Heart right ventricle (tissue), 16 donors: ENCODE data around the gene RFX1. TPM values are rescaled to one million over a fixed set of nuclear protein-coding genes. Genes with fewer than 3 reads are reported as not detected.

Source experiments
- ATAC-seq, 8 donors: fragments of 200-7000 bp; cut with Tn5 transposase; one replicate each; pipeline ENCODE4 v1.9.1; 2020; ENCODE audit warnings: mild to moderate bottlenecking in 8 of 8, moderate library complexity in 8 of 8, moderate number of reproducible peaks in 1 of 8
- DNase-seq, 2 donors: peaks; one replicate each; pipeline ENCODE4 v3.0.0-alpha.2; 2020
- H3K27ac ChIP-seq, 10 donors: fragments of 200-600 bp; sonication (generic) in 2 of 10; one replicate each; pipeline versions ENCODE4 v1.5.0 to v1.8.0; 2020 to 2022; ENCODE audit warnings: mild to moderate bottlenecking in 3 of 10
- H3K27me3 ChIP-seq, 7 donors: fragments of 200-600 bp; one replicate each; pipeline ENCODE4 v1.8.0; 2021 to 2022; ENCODE audit warnings: mild to moderate bottlenecking in 2 of 7
- H3K36me3 ChIP-seq, 9 donors: fragments of 200-600 bp; sonication (generic) in 1 of 9; one replicate each; pipeline versions ENCODE4 v1.5.0 to v1.8.0; 2020 to 2022; ENCODE audit warnings: mild to moderate bottlenecking in 2 of 9
- H3K4me1 ChIP-seq, 9 donors: fragments of 200-600 bp; sonication (generic) in 1 of 9; one replicate each; pipeline versions ENCODE4 v1.5.0 to v1.8.0; 2020 to 2022; ENCODE audit warnings: mild to moderate bottlenecking in 4 of 9
- H3K4me3 ChIP-seq, 10 donors: fragments of 200-600 bp; sonication (generic) in 2 of 10; one replicate each; pipeline versions ENCODE4 v1.5.0 to v1.8.0; 2020 to 2022; ENCODE audit warnings: mild to moderate bottlenecking in 7 of 10, moderate library complexity in 2 of 10
- H3K9me3 ChIP-seq, 11 donors: fragments of 200-600 bp in 10 of 11; sonication (generic) in 2 of 11; one replicate each; pipeline versions ENCODE4 v1.5.0 to v1.8.0; 2013 to 2022; ENCODE audit warnings: mild to moderate bottlenecking in 2 of 11, control low read depth in 1 of 11, moderate library complexity in 1 of 11
- WGBS, 2 donors: extraction: QIAGEN DNeasy Blood & Tissue Kit; methylation state at CpG; one replicate each; pipeline ENCODE4 v1.1.7; 2013; ENCODE audit warnings: inconsistent platforms in 1 of 2; 5-methylcytosine and 5-hydroxymethylcytosine counted together
- intact Hi-C, 10 donors: fragments of 100-400 bp; cut with DNase I; formaldehyde crosslinking; loops; one replicate each; pipeline versions ENCODE4 v1.11.1 to v1.14.2; 2022
- polyA plus RNA-seq, 2 donors: library from polyadenylated mRNA; stranded (reverse); fragments of 200-250 nt; gene quantifications; one replicate each; pipeline ENCODE4 v1.2.3, GENCODE V29; 2013
- total RNA-seq, 10 donors: library from RNA; stranded (reverse); fragmentation: NEBNext Ultra II Directional in 3 of 10; extraction: Animal tissue kit (Norgen Biotek cat#: 25700) in 3 of 10; gene quantifications; one replicate each; pipeline versions ENCODE4 v1.2.1 to v1.2.4, GENCODE V29; 2021 to 2023
- TF ChIP-seq, protein P1 (sequence below), 9 donors: fragments of 200-600 bp; sonication (generic) in 2 of 9; IDR thresholded peaks; one replicate each; pipeline versions ENCODE4 v1.5.0 to v1.8.0; 2021 to 2022; ENCODE audit warnings: antibody characterized with exemption in 9 of 9, mild to moderate bottlenecking in 5 of 9, moderate library complexity in 1 of 9
- donor health status: Arrhythmogenic right ventricular cardiomyopathy.
- donor health status: ischemic (EF 13 %, LVEDD 7.1; RV severe dilation, severe dysfunction).
- donor health status: healthy with polysubstance abuse.
- donor health status: DM: no; HTN: yes; CAD: no.
- donor health status: DM: no; HTN: no; CAD: no.
- donor health status: ischemic (EF 25% LVEDD 6.9; RV normal size, moderate dysfunction).
- donor health status: ischemic (EF 25% LVEDD 5.7; RV mildly dilated, moderate dysfunction).
- donor health status: healthy.
- donor health status: DM: yes; HTN: yes; CAD: no.
- donor health status: Ischemic cardiomyopathy.
- donor health status: ischemic (EF 35%, LVEDD 5.7; RV mildly dilated, moderate dysfunction).
- donor health status: nonischemic (EF 11% LVEDD 7.7; RV severe dilation, severe dysfunction).
- donor health status: DM: yes; HTN: yes; CAD: no.
- donor health status: PGD.
- donor health status: ischemic (EF 29% LVEDD 5.4; RV normal size, mild dysfunction).
- donor health status: nonischemic (EF 23%, LVEDD 6.1; RV moderate dilation, normal function).

RFX1 gene
- total and polyA plus RNA-seq, 12 donors: 2.7 to 15.8 (median 11.8) TPM

DNA sequence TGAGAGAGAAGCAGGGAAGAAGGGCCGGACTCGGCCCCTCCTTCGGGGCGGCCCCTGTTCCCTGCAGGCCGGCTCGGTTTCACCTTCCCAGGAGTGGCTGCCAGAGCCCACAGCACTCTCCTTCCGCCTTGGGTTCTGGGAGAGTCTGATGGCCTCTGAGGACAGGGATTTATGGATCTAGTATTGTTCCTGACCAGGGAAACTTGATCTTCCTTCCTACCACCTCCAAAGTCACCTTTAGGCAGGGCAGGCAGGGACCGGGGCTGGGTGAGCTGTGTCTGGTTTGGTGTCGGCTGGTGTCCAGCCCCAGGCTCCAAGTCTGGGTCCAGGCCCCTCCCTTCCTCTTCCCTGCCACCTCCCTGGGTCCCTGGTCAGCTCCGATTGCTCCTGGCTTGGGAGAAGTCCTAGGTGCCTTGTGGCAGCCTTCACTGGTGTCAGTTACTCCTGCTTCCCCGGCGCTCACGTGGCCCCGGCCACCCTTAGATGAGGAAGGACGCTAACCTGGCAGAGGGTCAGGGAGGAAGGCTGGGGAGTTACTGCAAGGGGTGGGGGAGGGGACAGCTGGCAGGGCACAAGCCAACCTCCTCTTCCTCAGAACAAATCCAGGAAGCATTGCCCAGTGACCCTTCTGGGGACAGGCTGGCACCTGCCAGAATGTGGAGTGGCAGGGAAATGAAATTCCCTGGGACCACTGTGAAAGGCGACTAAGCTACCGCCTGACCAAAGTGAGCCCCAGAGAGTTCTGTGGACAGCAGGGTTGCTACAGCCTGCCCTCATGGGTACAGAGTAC, 18.8 kb downstream of the RFX1 start:
- TF ChIP-seq, protein P1, sequence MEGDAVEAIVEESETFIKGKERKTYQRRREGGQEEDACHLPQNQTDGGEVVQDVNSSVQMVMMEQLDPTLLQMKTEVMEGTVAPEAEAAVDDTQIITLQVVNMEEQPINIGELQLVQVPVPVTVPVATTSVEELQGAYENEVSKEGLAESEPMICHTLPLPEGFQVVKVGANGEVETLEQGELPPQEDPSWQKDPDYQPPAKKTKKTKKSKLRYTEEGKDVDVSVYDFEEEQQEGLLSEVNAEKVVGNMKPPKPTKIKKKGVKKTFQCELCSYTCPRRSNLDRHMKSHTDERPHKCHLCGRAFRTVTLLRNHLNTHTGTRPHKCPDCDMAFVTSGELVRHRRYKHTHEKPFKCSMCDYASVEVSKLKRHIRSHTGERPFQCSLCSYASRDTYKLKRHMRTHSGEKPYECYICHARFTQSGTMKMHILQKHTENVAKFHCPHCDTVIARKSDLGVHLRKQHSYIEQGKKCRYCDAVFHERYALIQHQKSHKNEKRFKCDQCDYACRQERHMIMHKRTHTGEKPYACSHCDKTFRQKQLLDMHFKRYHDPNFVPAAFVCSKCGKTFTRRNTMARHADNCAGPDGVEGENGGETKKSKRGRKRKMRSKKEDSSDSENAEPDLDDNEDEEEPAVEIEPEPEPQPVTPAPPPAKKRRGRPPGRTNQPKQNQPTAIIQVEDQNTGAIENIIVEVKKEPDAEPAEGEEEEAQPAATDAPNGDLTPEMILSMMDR (IDR thresholded peaks at IDR 0.05): no peak
- WGBS, 2 donors: 34 to 44% methylated on average over 17 of the region's 17 CpGs
- Histone ChIP-seq H3K4me1 (peaks cover 6 to 34% (median 27%) of the 10 kb centered on the region in 9 donors), H3K9me3 (no peaks in the 10 kb centered on the region), H3K36me3 (peaks cover 0 to 39% (median 5%) of the 10 kb centered on the region in 9 donors), H3K27me3 (no peaks in the 10 kb centered on the region), H3K27ac (peak overlapping the region; percentile 47 to 98 (median 92)), H3K4me3 (peak overlapping the region in 6 of 10 donors; percentile 0 to 40 (median 22))
- intact Hi-C loops: no loop called here
- ATAC-seq (peak; percentile 54 to 73 (median 69)), DNase-seq (peak; percentile 51 to 68)

DNA sequence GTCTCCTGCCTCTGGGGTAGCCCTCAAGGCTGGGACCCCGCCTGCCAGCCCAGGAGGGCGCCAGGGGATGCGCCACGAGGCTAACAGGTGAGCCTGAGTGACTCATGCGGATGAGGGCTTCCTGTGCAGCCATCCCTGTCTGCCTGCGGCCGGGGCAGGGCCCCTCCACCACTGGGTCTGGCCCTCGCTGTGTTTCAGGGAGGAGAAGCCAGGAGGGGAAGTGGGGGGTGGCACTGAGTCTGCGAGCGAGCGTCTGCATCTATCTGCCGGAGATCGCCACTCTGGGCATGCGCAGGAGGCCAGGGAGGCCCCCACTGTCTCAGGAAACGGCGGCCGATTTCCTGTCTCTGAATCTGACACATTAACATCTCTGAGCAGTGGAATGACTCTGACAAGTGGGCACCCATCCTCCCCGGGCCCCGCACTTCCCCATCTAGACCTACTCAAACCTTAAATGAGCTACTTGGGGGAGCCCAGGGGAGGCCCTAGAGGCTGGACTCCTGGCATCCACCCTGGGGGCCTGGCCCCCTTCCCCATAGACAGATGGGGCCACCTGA, 19.7 kb downstream of the RFX1 start:
- peaks cover 0 to 39% (median 0%) of the 10 kb centered on the region in 9 donors for H3K36me3 ChIP-seq
- H3K27me3 ChIP-seq: no peaks in the 10 kb centered on the region
- peak; percentile 64 to 88 (median 79) for ATAC-seq
- H3K4me1 ChIP-seq: peaks cover 6 to 42% (median 29%) of the 10 kb centered on the region in 9 donors
- intact Hi-C loops: no loop called here
- 36 to 53% methylated on average over 19 of the region's 19 CpGs for WGBS, 2 donors
- TF ChIP-seq, protein P1 (IDR thresholded peaks at IDR 0.05): peak in 1 of 9 donors; percentile 5
- DNase-seq: peak; percentile 89 to 90
- H3K4me3 ChIP-seq: peak overlapping the region in 7 of 10 donors; percentile 9 to 40 (median 28)
- no peaks in the 10 kb centered on the region for H3K9me3 ChIP-seq
- H3K27ac ChIP-seq: peak overlapping the region; percentile 47 to 98 (median 92)

DNA sequence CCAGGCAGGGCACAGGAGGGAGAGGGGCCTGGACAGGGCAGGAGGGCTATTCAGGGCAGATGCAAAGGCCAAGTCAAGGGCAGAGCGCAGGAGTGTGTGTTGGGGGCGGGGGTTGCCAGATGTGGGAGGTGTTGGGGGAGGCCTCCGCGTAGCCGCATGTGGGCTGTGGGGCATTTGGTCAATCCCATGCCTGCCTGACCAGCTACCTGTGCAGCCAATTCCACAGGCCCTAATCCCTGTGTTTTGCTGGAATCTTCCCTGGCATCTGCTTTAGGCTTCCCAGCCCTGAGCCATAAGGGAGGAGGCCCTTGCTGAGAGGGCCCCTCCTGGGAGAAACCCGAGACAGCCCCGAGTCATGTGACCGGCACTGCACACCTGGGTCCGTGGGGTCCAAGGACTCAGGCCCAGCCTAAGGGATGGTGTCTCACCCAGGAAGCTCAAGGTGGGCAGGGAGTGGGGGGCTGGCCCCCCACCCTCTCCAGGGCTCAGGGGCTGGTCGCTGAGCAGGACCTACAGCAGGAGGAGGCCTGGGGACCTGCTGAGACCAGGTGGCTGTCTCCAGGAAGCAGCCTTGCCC, 20.3 kb downstream of the RFX1 start:
- Histone ChIP-seq H3K27me3 (no peaks in the 10 kb centered on the region), H3K9me3 (no peaks in the 10 kb centered on the region), H3K36me3 (peaks cover 0 to 36% (median 0%) of the 10 kb centered on the region in 9 donors), H3K4me1 (peaks cover 6 to 42% (median 34%) of the 10 kb centered on the region in 9 donors), H3K4me3 (peak overlapping the region in 6 of 10 donors; percentile 9 to 40 (median 28)), H3K27ac (peak overlapping the region; percentile 47 to 98 (median 92))
- intact Hi-C loops: no loop called here
- DNase-seq (no peak), ATAC-seq (peak in 1 of 8 donors; percentile 9)
- TF ChIP-seq, protein P1 (IDR thresholded peaks at IDR 0.05): no peak
- 80 to 81% methylated on average over 10 of the region's 10 CpGs for WGBS, 2 donors
